ENCODE measurements around the gene VPS26B.

- TF ChIP-seq CTCF (IDR thresholded peaks at IDR 0.05) = no peak
- TF ChIP-seq EP300 (IDR thresholded peaks at IDR 0.05) = no peak
- no peak for TF ChIP-seq POLR2A (IDR thresholded peaks at IDR 0.05)
Measured at GRCh38 chr11:134260503-134260902, 36.0 kb downstream of the VPS26B start.
